HCT116 (cell line): ENCODE measurements around the gene FNDC3B. TPM values are rescaled to one million over a fixed set of nuclear protein-coding genes. Genes with fewer than 3 reads are reported as not detected.

Experiments
- ELF1 ChIP-seq: IDR thresholded peaks from 2 replicates; pipeline ENCODE4 v1.6.1; 2012; ENCODE audit warnings: low read depth, borderline replicate concordance
- EZH2phosphoT487 ChIP-seq: fragments of 200-600 bp; IDR thresholded peaks from 2 replicates; pipeline ENCODE4 v1.6.1; 2018; ENCODE audit warnings: antibody characterized with exemption, borderline replicate concordance
- POLR2A ChIP-seq: IDR thresholded peaks from 2 replicates; pipeline ENCODE4 v1.7.0; 2011; ENCODE audit warnings: borderline replicate concordance; ENCODE audit not compliant: insufficient read depth, insufficient read length; ENCODE audit errors: extremely low read depth
- RAD21 ChIP-seq: IDR thresholded peaks from 2 replicates; pipeline ENCODE4 v1.6.1; 2012; ENCODE audit warnings: low read depth, mild to moderate bottlenecking
- SP1 ChIP-seq: IDR thresholded peaks from 2 replicates; pipeline ENCODE4 v1.6.1; 2012; ENCODE audit warnings: low read depth
- YY1 ChIP-seq: IDR thresholded peaks from 2 replicates; pipeline ENCODE4 v1.6.1; 2011; ENCODE audit warnings: low read length, low read depth, moderate library complexity, mild to moderate bottlenecking; ENCODE audit not compliant: insufficient replicate concordance; ENCODE audit errors: extremely low read depth
- total RNA-seq: library from RNA; stranded (reverse); gene quantifications from one replicate; pipeline ENCODE4 v1.2.1, GENCODE V29; 2021; ENCODE audit not compliant: unreplicated experiment
- TF ChIP-seq, protein P1 (sequence below): IDR thresholded peaks from 2 replicates; pipeline ENCODE4 v1.6.1; 2012; ENCODE audit warnings: low read depth
- TF ChIP-seq, protein P2 (sequence below), 3 experiments: fragments of 200-600 bp in 1 of 3; sonication (generic) in 1 of 3; IDR thresholded peaks in 2 of 3; conservative IDR thresholded peaks in 1 of 3; 2 replicates each; pipeline ENCODE4 v1.5.1; 2012 to 2017; ENCODE audit warnings: low read depth in 2 of 3, low read length in 2 of 3, antibody characterized with exemption in 1 of 3, borderline replicate concordance in 1 of 3, control low read depth in 1 of 3, mild to moderate bottlenecking in 1 of 3, mixed read lengths in 1 of 3, mixed run types in 1 of 3, moderate library complexity in 1 of 3; ENCODE audit not compliant: insufficient read depth in 1 of 3
- TF ChIP-seq, protein P3 (sequence below): IDR thresholded peaks from 2 replicates; pipeline ENCODE4 v1.6.1; 2012
- TF ChIP-seq, protein P4 (sequence below): IDR thresholded peaks from 2 replicates; pipeline ENCODE4 v1.6.1; 2012

Gene FNDC3B
- total RNA-seq, 1 experiment from 2014 or later, result 45.7 TPM

DNA sequence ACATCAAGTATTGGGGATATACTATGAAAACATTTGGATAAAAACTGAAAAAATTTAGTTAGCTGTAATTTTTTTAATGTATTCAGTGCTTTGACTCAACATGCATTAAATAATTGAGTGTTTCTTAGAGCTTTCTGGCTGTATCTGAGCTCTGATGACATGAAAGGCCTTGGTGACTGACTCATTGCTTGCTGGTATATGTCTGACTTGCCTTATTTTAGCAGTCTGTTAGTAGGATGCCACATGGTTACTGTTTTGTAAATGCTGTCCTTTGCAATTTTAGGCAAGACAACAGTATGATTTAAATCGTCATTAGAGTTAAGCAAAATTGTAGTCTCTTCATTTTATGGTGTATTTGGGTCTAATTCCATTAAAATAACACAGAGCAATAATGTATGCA is 209.7 kb downstream of the FNDC3B start (continued):
- TF ChIP-seq, protein P1, sequence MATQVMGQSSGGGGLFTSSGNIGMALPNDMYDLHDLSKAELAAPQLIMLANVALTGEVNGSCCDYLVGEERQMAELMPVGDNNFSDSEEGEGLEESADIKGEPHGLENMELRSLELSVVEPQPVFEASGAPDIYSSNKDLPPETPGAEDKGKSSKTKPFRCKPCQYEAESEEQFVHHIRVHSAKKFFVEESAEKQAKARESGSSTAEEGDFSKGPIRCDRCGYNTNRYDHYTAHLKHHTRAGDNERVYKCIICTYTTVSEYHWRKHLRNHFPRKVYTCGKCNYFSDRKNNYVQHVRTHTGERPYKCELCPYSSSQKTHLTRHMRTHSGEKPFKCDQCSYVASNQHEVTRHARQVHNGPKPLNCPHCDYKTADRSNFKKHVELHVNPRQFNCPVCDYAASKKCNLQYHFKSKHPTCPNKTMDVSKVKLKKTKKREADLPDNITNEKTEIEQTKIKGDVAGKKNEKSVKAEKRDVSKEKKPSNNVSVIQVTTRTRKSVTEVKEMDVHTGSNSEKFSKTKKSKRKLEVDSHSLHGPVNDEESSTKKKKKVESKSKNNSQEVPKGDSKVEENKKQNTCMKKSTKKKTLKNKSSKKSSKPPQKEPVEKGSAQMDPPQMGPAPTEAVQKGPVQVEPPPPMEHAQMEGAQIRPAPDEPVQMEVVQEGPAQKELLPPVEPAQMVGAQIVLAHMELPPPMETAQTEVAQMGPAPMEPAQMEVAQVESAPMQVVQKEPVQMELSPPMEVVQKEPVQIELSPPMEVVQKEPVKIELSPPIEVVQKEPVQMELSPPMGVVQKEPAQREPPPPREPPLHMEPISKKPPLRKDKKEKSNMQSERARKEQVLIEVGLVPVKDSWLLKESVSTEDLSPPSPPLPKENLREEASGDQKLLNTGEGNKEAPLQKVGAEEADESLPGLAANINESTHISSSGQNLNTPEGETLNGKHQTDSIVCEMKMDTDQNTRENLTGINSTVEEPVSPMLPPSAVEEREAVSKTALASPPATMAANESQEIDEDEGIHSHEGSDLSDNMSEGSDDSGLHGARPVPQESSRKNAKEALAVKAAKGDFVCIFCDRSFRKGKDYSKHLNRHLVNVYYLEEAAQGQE, result no peak
- TF ChIP-seq, protein P2, sequence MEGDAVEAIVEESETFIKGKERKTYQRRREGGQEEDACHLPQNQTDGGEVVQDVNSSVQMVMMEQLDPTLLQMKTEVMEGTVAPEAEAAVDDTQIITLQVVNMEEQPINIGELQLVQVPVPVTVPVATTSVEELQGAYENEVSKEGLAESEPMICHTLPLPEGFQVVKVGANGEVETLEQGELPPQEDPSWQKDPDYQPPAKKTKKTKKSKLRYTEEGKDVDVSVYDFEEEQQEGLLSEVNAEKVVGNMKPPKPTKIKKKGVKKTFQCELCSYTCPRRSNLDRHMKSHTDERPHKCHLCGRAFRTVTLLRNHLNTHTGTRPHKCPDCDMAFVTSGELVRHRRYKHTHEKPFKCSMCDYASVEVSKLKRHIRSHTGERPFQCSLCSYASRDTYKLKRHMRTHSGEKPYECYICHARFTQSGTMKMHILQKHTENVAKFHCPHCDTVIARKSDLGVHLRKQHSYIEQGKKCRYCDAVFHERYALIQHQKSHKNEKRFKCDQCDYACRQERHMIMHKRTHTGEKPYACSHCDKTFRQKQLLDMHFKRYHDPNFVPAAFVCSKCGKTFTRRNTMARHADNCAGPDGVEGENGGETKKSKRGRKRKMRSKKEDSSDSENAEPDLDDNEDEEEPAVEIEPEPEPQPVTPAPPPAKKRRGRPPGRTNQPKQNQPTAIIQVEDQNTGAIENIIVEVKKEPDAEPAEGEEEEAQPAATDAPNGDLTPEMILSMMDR (IDR thresholded peaks at IDR 0.05 in 2 of 3, conservative IDR thresholded peaks at IDR 0.05 in 1 of 3; ENCODE audit: borderline replicate concordance in 1 of 3, insufficient read depth in 1 of 3, low read depth in 2 of 3, low read length in 2 of 3), result no peak
- TF ChIP-seq YY1, result no peak
- no peak for TF ChIP-seq RAD21
- no peak for TF ChIP-seq POLR2A
- no peak for TF ChIP-seq EZH2phosphoT487
- TF ChIP-seq, protein P3, sequence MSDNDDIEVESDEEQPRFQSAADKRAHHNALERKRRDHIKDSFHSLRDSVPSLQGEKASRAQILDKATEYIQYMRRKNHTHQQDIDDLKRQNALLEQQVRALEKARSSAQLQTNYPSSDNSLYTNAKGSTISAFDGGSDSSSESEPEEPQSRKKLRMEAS, result no peak
- TF ChIP-seq SP1, result no peak
- no peak for TF ChIP-seq ELF1
- TF ChIP-seq, protein P4, sequence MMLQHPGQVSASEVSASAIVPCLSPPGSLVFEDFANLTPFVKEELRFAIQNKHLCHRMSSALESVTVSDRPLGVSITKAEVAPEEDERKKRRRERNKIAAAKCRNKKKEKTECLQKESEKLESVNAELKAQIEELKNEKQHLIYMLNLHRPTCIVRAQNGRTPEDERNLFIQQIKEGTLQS, result no peak
